AG04450 (cell line): ENCODE results near the gene NCDN. TPM values are rescaled to one million over a fixed set of nuclear protein-coding genes. Genes with fewer than 3 reads are reported as not detected.

Experiments used
- CTCF ChIA-PET: fragments of 300-600, 350-600 bp; formaldehyde crosslinking; extraction: SDS; loops from one replicate; lab custom pipeline; 2022; ENCODE audit warnings: antibody characterized with exemption, inconsistent platforms; lab: Charles Lee
- POLR2A ChIA-PET: fragments of 350-600 bp; formaldehyde crosslinking; extraction: SDS; loops from one replicate; lab custom pipeline; 2021; ENCODE audit warnings: antibody characterized with exemption, inconsistent platforms; lab: Yijun Ruan, JAX
- DNase-seq: peaks from one replicate; pipeline ENCODE4 v3.0.0-alpha.2; 2011; ENCODE audit warnings: low read depth, low spot score
- H3K27ac ChIP-seq: one replicate; pipeline ENCODE4 v1.5.1; 2012; ENCODE audit warnings: low read depth, low read length, control low read depth
- H3K27me3 ChIP-seq: one replicate; pipeline ENCODE4 v1.6.0; 2012; ENCODE audit warnings: low read length; ENCODE audit not compliant: control insufficient read depth, insufficient read depth
- H3K4me3 ChIP-seq: 2 replicates; pipeline ENCODE4 v1.5.1; 2011; ENCODE audit warnings: mild to moderate bottlenecking, low read depth, low read length, control low read depth
- H3K9me3 ChIP-seq: 2 replicates; pipeline ENCODE4 v1.5.1; 2012; ENCODE audit warnings: low read length; ENCODE audit not compliant: control insufficient read depth, insufficient read depth
- polyA plus RNA-seq: library from polyadenylated mRNA; depleted of rRNA; stranded (reverse); fragments of >200 nt; gene quantifications from 2 replicates; pipeline ENCODE4 v1.2.3, GENCODE V29; 2011; rRNA removed
- TF ChIP-seq, protein P1 (sequence below): IDR thresholded peaks from 2 replicates; pipeline ENCODE4 v1.5.1; 2011; ENCODE audit warnings: low read depth, low read length, control low read depth, inconsistent platforms

Gene NCDN
- polyA plus RNA-seq, 1 experiment: 16.7 TPM

DNA sequence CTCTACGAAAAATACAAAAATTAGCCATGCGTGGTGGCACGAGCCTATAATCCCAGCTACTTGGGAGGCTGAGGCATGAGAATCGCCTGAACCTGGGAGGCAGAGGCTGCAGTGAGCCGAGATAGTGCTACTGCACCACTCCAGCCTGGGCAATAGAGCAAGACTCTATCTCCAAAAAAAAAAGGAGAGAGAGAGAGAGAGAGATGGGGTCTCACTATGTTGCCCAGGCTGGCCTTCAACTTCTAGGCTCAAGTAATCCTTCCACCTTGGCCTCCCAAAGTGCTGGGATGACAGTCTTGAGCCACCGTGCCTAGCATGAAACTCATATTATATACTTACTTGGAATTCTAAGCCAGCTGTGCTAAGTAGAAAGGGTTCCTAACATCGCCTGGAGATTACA is 54.1 kb downstream of the NCDN start:
- Histone ChIP-seq H3K27me3 (no peaks in the 10 kb centered on the region), H3K4me3 (no peak overlapping the region), H3K9me3 (no peaks in the 10 kb centered on the region), H3K27ac (no peak overlapping the region)
- TF ChIP-seq, protein P1, sequence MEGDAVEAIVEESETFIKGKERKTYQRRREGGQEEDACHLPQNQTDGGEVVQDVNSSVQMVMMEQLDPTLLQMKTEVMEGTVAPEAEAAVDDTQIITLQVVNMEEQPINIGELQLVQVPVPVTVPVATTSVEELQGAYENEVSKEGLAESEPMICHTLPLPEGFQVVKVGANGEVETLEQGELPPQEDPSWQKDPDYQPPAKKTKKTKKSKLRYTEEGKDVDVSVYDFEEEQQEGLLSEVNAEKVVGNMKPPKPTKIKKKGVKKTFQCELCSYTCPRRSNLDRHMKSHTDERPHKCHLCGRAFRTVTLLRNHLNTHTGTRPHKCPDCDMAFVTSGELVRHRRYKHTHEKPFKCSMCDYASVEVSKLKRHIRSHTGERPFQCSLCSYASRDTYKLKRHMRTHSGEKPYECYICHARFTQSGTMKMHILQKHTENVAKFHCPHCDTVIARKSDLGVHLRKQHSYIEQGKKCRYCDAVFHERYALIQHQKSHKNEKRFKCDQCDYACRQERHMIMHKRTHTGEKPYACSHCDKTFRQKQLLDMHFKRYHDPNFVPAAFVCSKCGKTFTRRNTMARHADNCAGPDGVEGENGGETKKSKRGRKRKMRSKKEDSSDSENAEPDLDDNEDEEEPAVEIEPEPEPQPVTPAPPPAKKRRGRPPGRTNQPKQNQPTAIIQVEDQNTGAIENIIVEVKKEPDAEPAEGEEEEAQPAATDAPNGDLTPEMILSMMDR: no peak
- no peak for DNase-seq
- ChIA-PET POLR2A (no interaction called here), CTCF (interaction anchor here (0.7 kb wide), 1 partner anchor 13 kb away, joined by 4 read pairs; no protein-coding TSS in a partner anchor)

DNA sequence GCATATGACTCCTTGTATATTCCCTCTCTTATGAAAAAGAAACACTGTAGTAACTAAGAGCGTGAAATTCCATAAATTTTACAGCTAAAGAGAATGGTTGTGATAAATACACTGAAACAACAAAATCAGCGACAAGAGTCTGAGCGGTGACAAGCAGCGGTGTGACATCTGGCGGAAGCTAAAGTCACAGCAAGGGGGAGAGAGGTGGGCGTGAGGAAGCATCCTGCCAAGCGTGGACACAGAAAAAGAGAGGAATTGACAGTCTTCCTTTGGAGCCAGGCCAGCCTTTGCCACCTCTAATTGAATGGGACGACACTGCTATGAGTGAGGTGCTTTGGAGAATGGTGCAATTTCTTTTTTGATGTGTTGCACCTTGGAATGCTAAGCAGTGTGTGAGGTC is 57.8 kb downstream of the NCDN start:
- CTCF ChIA-PET: interaction anchor here (1.5 kb wide), 1 partner anchor 100 kb away, joined by 5 read pairs; no protein-coding TSS in a partner anchor
- no peaks in the 10 kb centered on the region for H3K27me3 ChIP-seq

More for the DNA sequence above, 57.8 kb downstream of the NCDN start:
- TF ChIP-seq, protein P1: no peak
- POLR2A ChIA-PET: no interaction called here
- no peak for DNase-seq
- H3K9me3 ChIP-seq: no peaks in the 10 kb centered on the region
- H3K27ac ChIP-seq: no peak overlapping the region
- H3K4me3 ChIP-seq: no peak overlapping the region

Other genes starting within 250 kb of the NCDN start
- 53.2 and 69.5 TPM in 2 replicates for gene KIAA0319L, start 396 bp upstream of the NCDN start, polyA plus RNA-seq
- gene TFAP2E, start 15.5 kb downstream of the NCDN start, polyA plus RNA-seq: 0.05 and 0.06 TPM in 2 replicates
- gene PSMB2, start 83.7 kb downstream of the NCDN start, polyA plus RNA-seq: 97.8 and 99.1 TPM in 2 replicates
- 17.8 and 19.2 TPM in 2 replicates for gene C1orf216, start 161.1 kb downstream of the NCDN start, polyA plus RNA-seq
- gene CLSPN, start 212.2 kb downstream of the NCDN start, polyA plus RNA-seq: 3.0 and 3.8 TPM in 2 replicates